ENCODE results near the gene VSX2. TPM values are rescaled to one million over a fixed set of nuclear protein-coding genes. Genes with fewer than 3 reads are reported as not detected.

The VSX2 gene
- total RNA-seq, 1 donor from 2014 or later = not detected

DNA sequence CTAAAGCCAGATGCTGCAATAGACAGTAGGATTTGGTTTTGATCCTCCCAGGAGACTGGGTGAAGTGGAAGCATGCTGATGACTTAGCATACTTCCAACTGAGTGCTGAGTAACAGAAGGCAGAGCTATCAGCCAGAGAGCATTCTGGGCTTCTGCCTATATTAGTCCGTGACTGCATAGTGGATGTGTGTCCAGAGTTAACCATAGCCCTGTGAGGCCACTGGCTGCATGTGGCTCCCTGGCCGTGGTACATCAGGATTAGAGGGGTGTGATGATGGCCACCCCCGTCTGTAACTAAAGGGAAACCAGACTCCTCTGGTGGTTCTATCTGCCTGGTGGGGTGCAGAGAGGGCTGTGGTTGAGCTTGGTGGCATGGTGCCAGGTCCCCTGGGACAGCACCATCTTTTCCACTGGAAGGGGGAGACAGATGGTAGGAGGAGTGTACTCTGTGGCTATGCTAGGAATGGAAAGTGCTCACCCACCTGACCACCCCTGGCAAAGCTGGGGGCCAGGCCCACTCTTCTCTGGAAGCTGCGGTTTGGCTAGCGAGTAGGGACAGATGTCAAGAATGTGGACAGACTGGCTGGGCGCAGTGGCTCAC lies 36.1 kb downstream of the VSX2 start:
- Mint-ChIP-seq H3K27ac (ENCODE audit: unreplicated experiment) (peak overlapping the region; percentile 78), H3K9me3 (ENCODE audit: unreplicated experiment) (peaks cover 8% of the 10 kb centered on the region), H3K27me3 (ENCODE audit: low read depth, unreplicated experiment) (peaks cover 6% of the 10 kb centered on the region), H3K4me3 (ENCODE audit: unreplicated experiment) (no peak overlapping the region), H3K36me3 (ENCODE audit: low read depth, unreplicated experiment) (peaks cover 6% of the 10 kb centered on the region), H3K4me1 (ENCODE audit: low read depth, unreplicated experiment) (peaks cover 6% of the 10 kb centered on the region)
- H3K9me3 ChIP-seq (ENCODE audit: insufficient read depth, low read depth, low read length) = no peaks in the 10 kb centered on the region
- H4K20me1 ChIP-seq (ENCODE audit: insufficient read depth, low read length) = no peaks in the 10 kb centered on the region
- no peaks in the 10 kb centered on the region for H3K36me3 ChIP-seq (ENCODE audit: insufficient read depth, low read length)
- H3K9ac ChIP-seq (ENCODE audit: low read length) = no peak overlapping the region
- H3K27me3 ChIP-seq (ENCODE audit: insufficient read depth, low read length) = no peaks in the 10 kb centered on the region
- FAIRE-seq (no peak), DNase-seq (ENCODE audit: low read depth) (peak; percentile 65)
- H3K79me2 ChIP-seq (ENCODE audit: insufficient read depth, low read length) = no peaks in the 10 kb centered on the region
- no peak for TF ChIP-seq EZH2 (IDR thresholded peaks at IDR 0.05; ENCODE audit: insufficient read depth, low read length)
- TF ChIP-seq, protein P1, sequence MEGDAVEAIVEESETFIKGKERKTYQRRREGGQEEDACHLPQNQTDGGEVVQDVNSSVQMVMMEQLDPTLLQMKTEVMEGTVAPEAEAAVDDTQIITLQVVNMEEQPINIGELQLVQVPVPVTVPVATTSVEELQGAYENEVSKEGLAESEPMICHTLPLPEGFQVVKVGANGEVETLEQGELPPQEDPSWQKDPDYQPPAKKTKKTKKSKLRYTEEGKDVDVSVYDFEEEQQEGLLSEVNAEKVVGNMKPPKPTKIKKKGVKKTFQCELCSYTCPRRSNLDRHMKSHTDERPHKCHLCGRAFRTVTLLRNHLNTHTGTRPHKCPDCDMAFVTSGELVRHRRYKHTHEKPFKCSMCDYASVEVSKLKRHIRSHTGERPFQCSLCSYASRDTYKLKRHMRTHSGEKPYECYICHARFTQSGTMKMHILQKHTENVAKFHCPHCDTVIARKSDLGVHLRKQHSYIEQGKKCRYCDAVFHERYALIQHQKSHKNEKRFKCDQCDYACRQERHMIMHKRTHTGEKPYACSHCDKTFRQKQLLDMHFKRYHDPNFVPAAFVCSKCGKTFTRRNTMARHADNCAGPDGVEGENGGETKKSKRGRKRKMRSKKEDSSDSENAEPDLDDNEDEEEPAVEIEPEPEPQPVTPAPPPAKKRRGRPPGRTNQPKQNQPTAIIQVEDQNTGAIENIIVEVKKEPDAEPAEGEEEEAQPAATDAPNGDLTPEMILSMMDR (IDR thresholded peaks at IDR 0.05; ENCODE audit: insufficient read depth, low read depth, low read length) = no peak
- H3K4me2 ChIP-seq (ENCODE audit: low read length) = no peak overlapping the region
- no peak overlapping the region for H3K4me3 ChIP-seq (ENCODE audit: insufficient read depth, low read depth, low read length)
- H3K4me1 ChIP-seq (ENCODE audit: insufficient read depth, low read length) = no peaks in the 10 kb centered on the region
- H3K27ac ChIP-seq (ENCODE audit: low read depth, low read length) = no peak overlapping the region
- no peak overlapping the region for H2AFZ ChIP-seq (ENCODE audit: low read depth, low read length)

DNA sequence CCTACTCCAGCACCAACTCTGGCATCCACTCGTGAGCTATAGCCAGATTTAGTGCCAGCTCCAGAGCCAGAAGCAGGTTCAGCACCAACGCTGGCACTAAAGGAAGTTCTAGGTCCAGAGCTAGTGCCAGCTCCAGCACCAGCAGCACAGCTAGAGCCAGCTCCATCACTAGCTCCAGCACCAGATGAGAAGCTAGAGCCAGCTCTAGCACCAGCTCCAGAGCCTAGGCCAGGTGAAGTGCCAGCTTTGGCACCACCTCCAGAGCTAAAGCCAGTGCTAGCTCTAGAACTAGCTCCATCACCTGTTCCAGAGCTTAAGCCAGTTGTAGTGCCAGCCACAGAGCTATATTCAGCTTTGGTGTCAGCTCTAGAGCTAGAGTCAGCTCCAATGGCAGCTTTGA lies 38.8 kb downstream of the VSX2 start:
- Histone ChIP-seq H3K27me3 (ENCODE audit: insufficient read depth, low read length) (no peaks in the 10 kb centered on the region), H3K4me2 (ENCODE audit: low read length) (no peak overlapping the region), H3K4me1 (ENCODE audit: insufficient read depth, low read length) (no peaks in the 10 kb centered on the region), H4K20me1 (ENCODE audit: insufficient read depth, low read length) (no peaks in the 10 kb centered on the region), H3K36me3 (ENCODE audit: insufficient read depth, low read length) (peaks cover under 1% of the 10 kb centered on the region), H3K9ac (ENCODE audit: low read length) (no peak overlapping the region), H3K9me3 (ENCODE audit: insufficient read depth, low read depth, low read length) (no peaks in the 10 kb centered on the region), H2AFZ (ENCODE audit: low read depth, low read length) (no peak overlapping the region), H3K79me2 (ENCODE audit: insufficient read depth, low read length) (no peaks in the 10 kb centered on the region), H3K27ac (ENCODE audit: low read depth, low read length) (no peak overlapping the region), H3K4me3 (ENCODE audit: insufficient read depth, low read depth, low read length) (no peak overlapping the region)
- no peak overlapping the region for H3K4me3 Mint-ChIP-seq (ENCODE audit: unreplicated experiment)
- H3K27ac Mint-ChIP-seq (ENCODE audit: unreplicated experiment) = no peak overlapping the region
- DNase-seq (ENCODE audit: low read depth) (no peak), FAIRE-seq (no peak)
- H3K9me3 Mint-ChIP-seq (ENCODE audit: unreplicated experiment) = peaks cover 10% of the 10 kb centered on the region
- H3K27me3 Mint-ChIP-seq (ENCODE audit: low read depth, unreplicated experiment) = peaks cover 2% of the 10 kb centered on the region
- TF ChIP-seq, protein P1 (IDR thresholded peaks at IDR 0.05; ENCODE audit: insufficient read depth, low read depth, low read length) = no peak
- H3K4me1 Mint-ChIP-seq (ENCODE audit: low read depth, unreplicated experiment) = peaks cover 6% of the 10 kb centered on the region
- peaks cover 16% of the 10 kb centered on the region for H3K36me3 Mint-ChIP-seq (ENCODE audit: low read depth, unreplicated experiment)

- H3K4me1 Mint-ChIP-seq (ENCODE audit: low read depth, unreplicated experiment) = no peaks in the 10 kb centered on the region
- Histone ChIP-seq H4K20me1 (ENCODE audit: insufficient read depth, low read length) (no peaks in the 10 kb centered on the region), H3K27ac (ENCODE audit: low read depth, low read length) (no peak overlapping the region), H3K4me3 (ENCODE audit: insufficient read depth, low read depth, low read length) (no peak overlapping the region), H3K79me2 (ENCODE audit: insufficient read depth, low read length) (no peaks in the 10 kb centered on the region), H3K4me2 (ENCODE audit: low read length) (no peak overlapping the region), H3K27me3 (ENCODE audit: insufficient read depth, low read length) (no peaks in the 10 kb centered on the region), H3K9ac (ENCODE audit: low read length) (no peak overlapping the region), H2AFZ (ENCODE audit: low read depth, low read length) (no peak overlapping the region), H3K9me3 (ENCODE audit: insufficient read depth, low read depth, low read length) (no peaks in the 10 kb centered on the region), H3K4me1 (ENCODE audit: insufficient read depth, low read length) (no peaks in the 10 kb centered on the region), H3K36me3 (ENCODE audit: insufficient read depth, low read length) (peaks cover 13% of the 10 kb centered on the region)
- H3K36me3 Mint-ChIP-seq (ENCODE audit: low read depth, unreplicated experiment) = peaks cover 31% of the 10 kb centered on the region
- H3K4me3 Mint-ChIP-seq (ENCODE audit: unreplicated experiment) = no peak overlapping the region
- FAIRE-seq = no peak
- no peak for DNase-seq (ENCODE audit: low read depth)
- TF ChIP-seq EZH2 (IDR thresholded peaks at IDR 0.05; ENCODE audit: insufficient read depth, low read length) = no peak
- TF ChIP-seq, protein P1 (IDR thresholded peaks at IDR 0.05; ENCODE audit: insufficient read depth, low read depth, low read length) = no peak
- no peak overlapping the region for H3K27ac Mint-ChIP-seq (ENCODE audit: unreplicated experiment)
- no peaks in the 10 kb centered on the region for H3K27me3 Mint-ChIP-seq (ENCODE audit: low read depth, unreplicated experiment)
- peaks cover 10% of the 10 kb centered on the region for H3K9me3 Mint-ChIP-seq (ENCODE audit: unreplicated experiment)
Measured at GRCh38 chr14:74281069-74281468, 41.8 kb downstream of the VSX2 start.
